IPS-15b (cell line): ENCODE measurements around the gene MYPOP.
"Not testable (repeated sequence)": the region's sequence is repeated elsewhere in the genome, so short reads cannot be mapped to it uniquely, and the experiment has no call there.

Experiments
- H3K27me3 ChIP-seq: one replicate; pipeline ENCODE4 v1.6.1; 2013; ENCODE audit warnings: low read length; ENCODE audit not compliant: control insufficient read depth, insufficient read depth
- H3K36me3 ChIP-seq: one replicate; pipeline ENCODE4 v1.6.1; 2013; ENCODE audit warnings: low read length; ENCODE audit not compliant: control insufficient read depth, insufficient read depth
- H3K4me1 ChIP-seq: one replicate; pipeline ENCODE4 v1.6.1; 2013; ENCODE audit warnings: mild to moderate bottlenecking, low read length; ENCODE audit not compliant: control insufficient read depth, insufficient read depth
- H3K4me3 ChIP-seq: one replicate; pipeline ENCODE4 v1.5.1; 2013; ENCODE audit warnings: low read depth, low read length
- H3K9ac ChIP-seq: one replicate; pipeline ENCODE4 v1.6.1; 2013; ENCODE audit warnings: low read depth, mild to moderate bottlenecking, low read length
- H3K9me3 ChIP-seq: one replicate; pipeline ENCODE4 v1.6.1; 2013; ENCODE audit warnings: mild to moderate bottlenecking, low read length; ENCODE audit not compliant: control insufficient read depth, insufficient read depth

MYPOP gene

GRCh38 chr19:45879971-45880370 lies 22.4 kb downstream of the MYPOP start:
- H3K4me3 ChIP-seq: no peak overlapping the region
- peaks cover 2% of the 10 kb centered on the region for H3K36me3 ChIP-seq
- no peak overlapping the region for H3K9ac ChIP-seq
- H3K27me3 ChIP-seq: no peaks in the 10 kb centered on the region
- no peaks in the 10 kb centered on the region for H3K9me3 ChIP-seq
- H3K4me1 ChIP-seq: peaks cover 24% of the 10 kb centered on the region

DNA sequence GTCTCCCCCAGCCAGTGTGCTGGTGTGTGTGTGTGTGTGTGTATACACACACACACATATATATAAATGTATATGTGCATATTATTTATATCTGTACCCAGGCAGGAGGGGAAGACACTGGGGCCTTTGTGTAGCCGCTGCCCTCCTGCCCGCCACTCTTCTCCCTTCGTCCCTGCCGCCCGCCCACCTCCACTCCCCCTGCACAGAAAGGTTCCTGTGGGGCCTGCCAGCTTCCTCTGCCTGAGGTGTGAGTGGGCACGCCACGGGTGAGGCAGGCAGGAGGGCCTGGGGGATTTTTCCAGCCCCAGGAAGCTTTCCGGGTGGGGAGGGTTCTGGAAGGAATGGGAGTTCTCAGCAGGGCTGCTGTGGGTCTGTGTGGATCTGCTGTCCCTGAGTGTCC lies 23.4 kb downstream of the MYPOP start:
- H3K4me3 ChIP-seq: no peak overlapping the region
- H3K4me1 ChIP-seq: peaks cover 23% of the 10 kb centered on the region
- no peaks in the 10 kb centered on the region for H3K36me3 ChIP-seq
- no peak overlapping the region for H3K9ac ChIP-seq
- H3K27me3 ChIP-seq: no peaks in the 10 kb centered on the region
- H3K9me3 ChIP-seq: no peaks in the 10 kb centered on the region

- H3K9me3 ChIP-seq: no peaks in the 10 kb centered on the region
- no peak overlapping the region for H3K9ac ChIP-seq
- H3K4me1 ChIP-seq: peaks cover 19% of the 10 kb centered on the region
- peaks cover under 1% of the 10 kb centered on the region for H3K36me3 ChIP-seq
- no peaks in the 10 kb centered on the region for H3K27me3 ChIP-seq
- no peak overlapping the region for H3K4me3 ChIP-seq
Measured at GRCh38 chr19:45878043-45878794, 24.2 kb downstream of the MYPOP start.

- peaks cover 12% of the 10 kb centered on the region for H3K4me1 ChIP-seq
- H3K27me3 ChIP-seq: no peaks in the 10 kb centered on the region
- peak overlapping the region; percentile 43 for H3K4me3 ChIP-seq
- H3K9ac ChIP-seq: peak overlapping the region; percentile 32
- peaks cover 9% of the 10 kb centered on the region for H3K36me3 ChIP-seq
- no peaks in the 10 kb centered on the region for H3K9me3 ChIP-seq
Measured at GRCh38 chr19:45876411-45877197, 25.8 kb downstream of the MYPOP start.

GRCh38 chr19:45876161-45876410 lies 26.3 kb downstream of the MYPOP start:
- Histone ChIP-seq H3K4me1 (peaks cover 6% of the 10 kb centered on the region), H3K36me3 (peaks cover 9% of the 10 kb centered on the region), H3K27me3 (no peaks in the 10 kb centered on the region), H3K9ac (peak overlapping the region; percentile 32), H3K9me3 (no peaks in the 10 kb centered on the region), H3K4me3 (peak overlapping the region; percentile 43)

DNA sequence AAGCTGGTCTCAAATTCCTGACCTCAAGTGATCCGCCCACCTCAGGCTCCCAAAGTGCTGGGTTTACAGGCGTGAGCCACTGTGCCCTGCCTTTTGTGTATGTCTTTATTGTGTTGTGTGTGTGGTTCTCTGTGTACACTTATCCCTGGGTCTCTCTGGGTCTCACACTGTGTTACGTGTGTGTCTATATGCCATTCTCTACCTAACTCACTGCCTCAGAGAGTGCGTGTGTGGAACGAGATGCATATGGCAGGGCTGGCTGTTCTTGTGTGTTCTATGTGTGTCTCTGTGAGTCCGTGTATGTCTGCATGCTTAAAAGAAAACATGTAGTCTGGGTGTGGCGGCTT lies 27.8 kb downstream of the MYPOP start:
- H3K36me3 ChIP-seq: peaks cover 9% of the 10 kb centered on the region
- H3K9me3 ChIP-seq: no peaks in the 10 kb centered on the region
- H3K27me3 ChIP-seq: no peaks in the 10 kb centered on the region
- peaks cover 6% of the 10 kb centered on the region for H3K4me1 ChIP-seq
- no peak overlapping the region for H3K9ac ChIP-seq
- no peak overlapping the region for H3K4me3 ChIP-seq

DNA sequence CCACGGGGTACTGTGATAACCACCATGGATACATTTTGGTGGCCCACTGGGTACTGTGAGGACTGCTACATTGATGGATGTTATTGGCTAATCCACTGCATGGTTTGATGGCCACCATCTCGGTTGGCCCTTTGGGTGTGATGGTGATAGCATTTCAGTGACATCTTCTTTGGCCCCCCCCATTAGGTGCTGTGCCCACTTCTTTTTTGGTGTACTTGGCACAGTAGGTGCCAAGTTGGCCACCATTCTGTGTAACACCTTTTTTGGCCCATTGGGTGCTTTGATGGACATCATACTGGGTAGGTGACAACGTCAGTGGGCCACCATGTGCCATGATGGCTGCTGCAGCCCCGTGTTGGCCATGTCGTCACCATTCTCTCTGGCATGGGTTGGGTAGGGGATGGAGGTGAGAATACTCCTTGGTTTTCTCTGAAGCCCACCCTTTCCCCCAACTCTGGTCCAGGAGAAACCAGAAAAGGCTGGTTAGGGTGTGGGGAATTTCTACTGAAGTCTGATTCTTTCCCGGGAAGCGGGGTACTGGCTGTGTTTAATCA lies 29.1 kb downstream of the MYPOP start:
- H3K9ac ChIP-seq: no peak overlapping the region
- H3K36me3 ChIP-seq: peaks cover 9% of the 10 kb centered on the region
- no peak overlapping the region for H3K4me3 ChIP-seq
- H3K9me3 ChIP-seq: no peaks in the 10 kb centered on the region
- peaks cover 6% of the 10 kb centered on the region for H3K4me1 ChIP-seq
- no peaks in the 10 kb centered on the region for H3K27me3 ChIP-seq

- Histone ChIP-seq H3K9me3 (no peaks in the 10 kb centered on the region), H3K27me3 (no peaks in the 10 kb centered on the region), H3K36me3 (peaks cover 9% of the 10 kb centered on the region), H3K9ac (no peak overlapping the region), H3K4me3 (no peak overlapping the region), H3K4me1 (peaks cover 6% of the 10 kb centered on the region)
Measured at GRCh38 chr19:45872095-45872919, 30.1 kb downstream of the MYPOP start.

DNA sequence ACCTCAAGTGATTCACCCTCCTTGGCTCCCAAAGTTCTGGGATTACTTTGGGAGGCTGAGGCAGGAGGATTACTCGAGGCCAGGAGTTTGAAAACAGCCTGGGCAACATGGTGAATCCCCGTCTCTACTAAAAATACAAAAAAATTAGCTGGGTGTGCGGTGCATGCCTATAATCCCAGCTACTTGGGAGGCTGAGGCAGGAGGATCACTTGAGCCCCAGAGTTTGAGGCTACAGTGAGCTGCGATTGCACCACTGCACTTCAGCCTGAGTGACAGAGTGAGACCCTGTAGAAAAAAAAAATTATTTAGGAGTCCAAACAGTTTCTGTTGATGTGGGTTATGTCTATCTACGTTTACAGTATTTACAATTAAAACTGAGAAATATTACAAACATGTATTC lies 31.6 kb downstream of the MYPOP start:
- Histone ChIP-seq H3K36me3 (peaks cover 9% of the 10 kb centered on the region), H3K9ac (no peak overlapping the region), H3K9me3 (no peaks in the 10 kb centered on the region), H3K4me3 (no peak overlapping the region), H3K27me3 (no peaks in the 10 kb centered on the region), H3K4me1 (peaks cover 2% of the 10 kb centered on the region)

GRCh38 chr19:45867241-45867640 lies 35.2 kb downstream of the MYPOP start:
- peak overlapping the region; percentile 19 for H3K4me3 ChIP-seq

DNA sequence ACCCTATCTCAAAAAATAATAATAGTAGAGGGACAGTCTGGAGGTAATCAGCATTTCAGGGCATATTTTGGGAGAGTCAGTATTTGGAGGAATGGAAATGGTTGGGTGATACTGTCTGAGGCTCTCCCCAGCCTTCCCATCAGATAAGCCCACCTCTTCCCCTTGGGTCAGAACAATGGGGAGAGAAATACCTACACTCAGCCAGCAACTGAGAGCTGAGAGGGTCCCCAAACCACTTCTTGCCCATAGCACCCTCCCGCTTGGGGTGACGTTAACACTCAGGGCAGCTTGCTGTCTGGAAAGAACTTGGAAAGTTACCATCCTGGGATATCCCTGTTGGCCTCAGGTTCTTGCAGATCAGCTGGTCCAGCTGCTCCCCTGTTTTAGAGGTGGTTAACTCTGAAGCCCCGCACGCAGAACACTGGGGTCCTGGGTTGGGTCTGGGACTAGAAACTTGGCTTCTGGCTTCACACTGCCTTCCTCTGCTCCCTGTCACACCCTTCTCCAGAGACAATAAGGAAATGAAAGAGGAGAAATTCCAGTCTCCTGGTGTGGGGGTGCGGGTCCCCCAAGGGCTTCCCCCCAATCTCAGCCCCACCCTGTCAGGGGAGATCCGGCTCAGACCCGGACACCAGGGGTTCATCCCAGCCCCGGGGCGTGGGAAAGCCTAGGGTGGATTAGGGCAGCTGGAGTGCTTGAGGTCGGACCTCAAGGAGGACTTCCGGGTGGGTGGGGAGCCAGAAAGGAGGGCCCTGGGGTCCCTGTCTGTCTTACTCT lies 35.8 kb downstream of the MYPOP start:
- Histone ChIP-seq H3K4me3 (peak overlapping the region; percentile 19), H3K27me3 (no peaks in the 10 kb centered on the region), H3K36me3 (no peaks in the 10 kb centered on the region), H3K9ac (no peak overlapping the region), H3K4me1 (peaks cover 7% of the 10 kb centered on the region), H3K9me3 (no peaks in the 10 kb centered on the region)

More at GRCh38 chr19:45867241-45867640, 35.2 kb downstream of the MYPOP start:
- H3K9ac ChIP-seq, H3K36me3 ChIP-seq, H3K4me1 ChIP-seq, H3K9me3 ChIP-seq, H3K27me3 ChIP-seq: not testable (repeated sequence)
